H1 (cell line): ENCODE data around the gene RPL23. TPM values are rescaled to one million over a fixed set of nuclear protein-coding genes. Genes with fewer than 3 reads are reported as not detected.

Source experiments
- CTCF ChIA-PET: fragments of 300-600 bp; sonication (Branson Sonifier 250); formaldehyde crosslinking; loops from one replicate; lab custom pipeline; 2021; ENCODE audit not compliant: partially characterized antibody; lab: Charles Lee
- POLR2A ChIA-PET: fragments of 300-600 bp; sonication (Branson Sonifier 250); formaldehyde crosslinking; loops from one replicate; lab custom pipeline; 2021; ENCODE audit warnings: inconsistent platforms; ENCODE audit not compliant: partially characterized antibody; lab: Charles Lee
- DNase-seq, 2 experiments: peaks; one replicate each; pipeline versions ENCODE4 v3.0.0 to v3.0.0-alpha.2; 2010 to 2022; ENCODE audit warnings: low spot score in 2 of 2, low read depth in 1 of 2, mixed read lengths in 1 of 2
- FAIRE-seq: peaks from 2 replicates; lab custom pipeline; 2011; peaks lifted over from hg19 to GRCh38; lab: Jason Lieb, UNC
- H2AFZ ChIP-seq: 2 replicates; pipeline ENCODE4 v1.8.1; 2012; ENCODE audit warnings: low read length, inconsistent platforms
- H2AK5ac ChIP-seq: 2 replicates; pipeline ENCODE4 v1.6.1; 2013; ENCODE audit warnings: low read depth, low read length
- H2BK120ac ChIP-seq: replicated peaks from 2 replicates; pipeline ENCODE3; 2013; ENCODE audit warnings: low read depth, low read length, inconsistent platforms
- H2BK12ac ChIP-seq: 2 replicates; pipeline ENCODE4 v1.6.1; 2013; ENCODE audit warnings: low read depth, low read length
- H2BK15ac ChIP-seq: 2 replicates; pipeline ENCODE4 v1.6.1; 2013; ENCODE audit warnings: low read length
- H2BK20ac ChIP-seq: 2 replicates; pipeline ENCODE4 v1.6.1; 2013; ENCODE audit warnings: low read length
- H2BK5ac ChIP-seq: 2 replicates; pipeline ENCODE4 v1.6.1; 2013; ENCODE audit warnings: low read depth, low read length
- H3K14ac ChIP-seq: 2 replicates; pipeline ENCODE4 v1.6.1; 2013; ENCODE audit warnings: inconsistent platforms; ENCODE audit not compliant: insufficient read length
- H3K18ac ChIP-seq: 2 replicates; pipeline ENCODE4 v1.6.1; 2013; ENCODE audit warnings: low read length; ENCODE audit errors: extremely low read depth
- H3K23ac ChIP-seq: 2 replicates; pipeline ENCODE4 v1.6.1; 2013; ENCODE audit warnings: inconsistent platforms; ENCODE audit not compliant: insufficient read length
- H3K23me2 ChIP-seq: 2 replicates; pipeline ENCODE4 v1.6.1; 2013; ENCODE audit warnings: low read depth, low read length
- H3K27ac ChIP-seq: 2 replicates; pipeline ENCODE4 v1.6.1; 2011; ENCODE audit warnings: low read depth, low read length, inconsistent platforms
- H3K27me3 ChIP-seq, 4 experiments: replicated peaks in 1 of 4; 1 replicate in 1 of 4; 2 replicates in 3 of 4; pipeline versions ENCODE4 v1.6.1 to v1.8.1; 2011 to 2013; ENCODE audit warnings: low read length in 3 of 4, mild to moderate bottlenecking in 3 of 4, inconsistent platforms in 2 of 4, mixed read lengths in 2 of 4, moderate library complexity in 1 of 4; ENCODE audit not compliant: control insufficient read depth in 3 of 4, insufficient read depth in 3 of 4; ENCODE audit errors: extremely low read depth in 1 of 4
- H3K36me3 ChIP-seq, 4 experiments: 2 replicates each; pipeline versions ENCODE4 v1.6.1 to v1.8.1; 2011 to 2013; ENCODE audit warnings: mild to moderate bottlenecking in 4 of 4, low read length in 3 of 4, moderate library complexity in 2 of 4, control low read depth in 1 of 4, inconsistent platforms in 1 of 4; ENCODE audit not compliant: insufficient read depth in 4 of 4, control insufficient read depth in 2 of 4
- H3K4ac ChIP-seq: replicated peaks from 2 replicates; pipeline ENCODE3; 2013; ENCODE audit warnings: low read length, low read depth, mixed read lengths, inconsistent platforms; ENCODE audit not compliant: insufficient read length
- H3K4me1 ChIP-seq, 4 experiments: replicated peaks in 1 of 4; 1 replicate in 1 of 4; 2 replicates in 3 of 4; pipeline versions ENCODE4 v1.6.1 to v1.8.1; 2011 to 2013; ENCODE audit warnings: low read length in 3 of 4, inconsistent platforms in 2 of 4, mixed read lengths in 1 of 4; ENCODE audit not compliant: insufficient read depth in 4 of 4, control insufficient read depth in 3 of 4
- H3K4me2 ChIP-seq, 2 experiments: 2 replicates each; pipeline versions ENCODE4 v1.6.1 to v1.8.1; 2011 to 2013; ENCODE audit warnings: low read depth in 2 of 2, low read length in 2 of 2, control low read depth in 1 of 2, inconsistent platforms in 1 of 2, mild to moderate bottlenecking in 1 of 2; ENCODE audit not compliant: insufficient read depth in 1 of 2
- H3K4me3 ChIP-seq, 4 experiments: fragments of 200-600, 300-600 bp in 1 of 4; sonication (generic), shearing (Covaris generic), sonication (Bioruptor Twin) in 1 of 4; 2 replicates each; pipeline versions ENCODE4 v1.5.1 to v1.8.1; 2011 to 2016; ENCODE audit warnings: low read length in 4 of 4, low read depth in 3 of 4, control low read depth in 2 of 4, inconsistent platforms in 2 of 4, mild to moderate bottlenecking in 2 of 4, mixed read lengths in 1 of 4, moderate library complexity in 1 of 4; ENCODE audit not compliant: insufficient read depth in 2 of 4; ENCODE audit errors: extremely low read depth in 1 of 4
- H3K56ac ChIP-seq: replicated peaks from 2 replicates; pipeline ENCODE3; 2013; ENCODE audit warnings: low read depth, mild to moderate bottlenecking, mixed read lengths, low read length, inconsistent platforms; ENCODE audit not compliant: insufficient read length
- H3K79me1 ChIP-seq: 2 replicates; pipeline ENCODE4 v1.6.1; 2013; ENCODE audit warnings: low read depth, low read length, control low read depth
- H3K79me2 ChIP-seq, 2 experiments: 2 replicates each; pipeline versions ENCODE4 v1.6.1 to v1.8.1; 2012 to 2013; ENCODE audit warnings: low read length in 2 of 2, mild to moderate bottlenecking in 2 of 2, inconsistent platforms in 1 of 2; ENCODE audit not compliant: insufficient read depth in 2 of 2, control insufficient read depth in 1 of 2
- H3K9ac ChIP-seq, 4 experiments: replicated peaks in 1 of 4; 1 replicate in 1 of 4; 2 replicates in 3 of 4; pipeline versions ENCODE4 v1.6.1 to v1.8.1; 2011 to 2013; ENCODE audit warnings: low read depth in 3 of 4, low read length in 3 of 4, control low read depth in 2 of 4, mild to moderate bottlenecking in 2 of 4, moderate library complexity in 2 of 4, inconsistent platforms in 1 of 4; ENCODE audit errors: extremely low read depth in 1 of 4
- H3K9me3 ChIP-seq, 2 experiments: 2 replicates each; pipeline versions ENCODE4 v1.6.1 to v1.8.1; 2012 to 2013; ENCODE audit warnings: mild to moderate bottlenecking in 2 of 2, moderate library complexity in 2 of 2, control low read depth in 1 of 2, inconsistent platforms in 1 of 2, low read depth in 1 of 2, low read length in 1 of 2, mixed read lengths in 1 of 2; ENCODE audit not compliant: insufficient read depth in 2 of 2
- H4K20me1 ChIP-seq, 2 experiments: replicated peaks in 1 of 2; 2 replicates each; pipeline versions ENCODE3 to v1.8.1; 2011 to 2013; ENCODE audit warnings: inconsistent platforms in 2 of 2, low read length in 2 of 2, mild to moderate bottlenecking in 1 of 2; ENCODE audit not compliant: insufficient read depth in 2 of 2, control insufficient read depth in 1 of 2
- H4K5ac ChIP-seq: 2 replicates; pipeline ENCODE4 v1.6.1; 2013; ENCODE audit warnings: low read length, low read depth, mixed read lengths, inconsistent platforms; ENCODE audit not compliant: insufficient read length
- H4K8ac ChIP-seq: 2 replicates; pipeline ENCODE4 v1.8.0; 2013; ENCODE audit warnings: mild to moderate bottlenecking, moderate library complexity, low read length, inconsistent platforms; ENCODE audit not compliant: insufficient read depth; ENCODE audit errors: extremely low read depth
- H4K91ac ChIP-seq: replicated peaks from 2 replicates; pipeline ENCODE3; 2013; ENCODE audit warnings: low read length, mixed read lengths, inconsistent platforms; ENCODE audit not compliant: insufficient read length
- ASH2L ChIP-seq: fragments of 200-600, 300-600 bp; sonication (generic); IDR thresholded peaks from one replicate; pipeline ENCODE4 v1.7.1; 2017; ENCODE audit warnings: low read length
- BCL11A ChIP-seq, 2 experiments: IDR thresholded peaks; one replicate each; pipeline ENCODE4 v1.6.1; 2011; ENCODE audit warnings: low read depth in 2 of 2, low read length in 2 of 2, mild to moderate bottlenecking in 2 of 2
- CBX5 ChIP-seq: fragments of 300-800, 300-1000 bp; sonication (generic); IDR thresholded peaks from 2 replicates; pipeline ENCODE4 v1.7.1; 2016; ENCODE audit warnings: antibody characterized with exemption, low read length, low read depth
- CREB1 ChIP-seq: IDR thresholded peaks from 2 replicates; pipeline ENCODE4 v1.6.1; 2012; ENCODE audit warnings: inconsistent platforms
- FOSL1 ChIP-seq: IDR thresholded peaks from 2 replicates; pipeline ENCODE4 v1.6.1; 2011; ENCODE audit warnings: mild to moderate bottlenecking, low read depth, low read length, moderate library complexity; ENCODE audit not compliant: insufficient read depth
- JUN ChIP-seq: IDR thresholded peaks from 2 replicates; pipeline ENCODE4 v1.6.1; 2011; ENCODE audit warnings: low read depth, mild to moderate bottlenecking, improper control_type of control experiment, low read length
- NANOG ChIP-seq: IDR thresholded peaks from 2 replicates; pipeline ENCODE4 v1.6.1; 2011; ENCODE audit warnings: low read length, low read depth, mild to moderate bottlenecking, inconsistent platforms; ENCODE audit not compliant: insufficient read depth, poor library complexity, severe bottlenecking
- POU5F1 ChIP-seq: IDR thresholded peaks from 2 replicates; pipeline ENCODE4 v1.6.1; 2011; ENCODE audit warnings: low read depth, mild to moderate bottlenecking, low read length, moderate library complexity
- SP2 ChIP-seq: IDR thresholded peaks from 2 replicates; pipeline ENCODE4 v1.6.1; 2012; ENCODE audit warnings: mild to moderate bottlenecking, low read length, inconsistent platforms
- TAF1 ChIP-seq: IDR thresholded peaks from 2 replicates; pipeline ENCODE4 v1.6.1; 2011; ENCODE audit warnings: mild to moderate bottlenecking, low read depth, low read length
- TCF12 ChIP-seq: IDR thresholded peaks from 2 replicates; pipeline ENCODE4 v1.6.1; 2011; ENCODE audit warnings: low read depth, mild to moderate bottlenecking, low read length
- WGBS, 2 experiments: shearing (Covaris generic) in 1 of 2; methylation state at CpG; one replicate each; pipeline versions ENCODE4 v1.1.6 to v1.1.7; 2013 to 2015; ENCODE audit warnings: low lambda C conversion rate in 2 of 2, mixed read lengths in 2 of 2, inconsistent platforms in 1 of 2, low coverage in 1 of 2, missing lambda C conversion rate in 1 of 2; ENCODE audit not compliant: insufficient replicate concordance in 2 of 2, insufficient coverage in 1 of 2, insufficient read length in 1 of 2; ENCODE audit errors: extremely low coverage in 1 of 2, missing lambda C conversion rate in 1 of 2; 5-methylcytosine and 5-hydroxymethylcytosine counted together
- polyA plus RNA-seq, 7 experiments: library from polyadenylated mRNA; depleted of rRNA in 3 of 7; stranded (reverse) in 5 of 7; unstranded in 2 of 7; fragments of >200 nt in 5 of 7; fragments of 200-250 nt in 2 of 7; gene quantifications; 1 replicate in 5 of 7; 2 replicates in 1 of 7; 4 replicates in 1 of 7; pipeline versions ENCODE4 v1.2.1 to v1.2.3, GENCODE V29; 2011 to 2013; ENCODE audit warnings: missing spikeins in 2 of 7, mixed read lengths in 2 of 7
- total RNA-seq: library from RNA; stranded (reverse); fragmentation: NEBNext Ultra II Directional; extraction: Animal tissue kit (Norgen Biotek cat#: 25700); gene quantifications from 2 replicates; pipeline ENCODE4 v1.2.1, GENCODE V29; 2021
- TF ChIP-seq, protein P1 (sequence below): IDR thresholded peaks from 2 replicates; pipeline ENCODE4 v1.6.1; 2012; ENCODE audit warnings: inconsistent platforms

Gene RPL23
- total and polyA plus RNA-seq, 2 of the 8 experiments (the other 6 are each of a cell fraction or from before 2014, with no cell fraction given) = 2,148 to 2,502 TPM

DNA sequence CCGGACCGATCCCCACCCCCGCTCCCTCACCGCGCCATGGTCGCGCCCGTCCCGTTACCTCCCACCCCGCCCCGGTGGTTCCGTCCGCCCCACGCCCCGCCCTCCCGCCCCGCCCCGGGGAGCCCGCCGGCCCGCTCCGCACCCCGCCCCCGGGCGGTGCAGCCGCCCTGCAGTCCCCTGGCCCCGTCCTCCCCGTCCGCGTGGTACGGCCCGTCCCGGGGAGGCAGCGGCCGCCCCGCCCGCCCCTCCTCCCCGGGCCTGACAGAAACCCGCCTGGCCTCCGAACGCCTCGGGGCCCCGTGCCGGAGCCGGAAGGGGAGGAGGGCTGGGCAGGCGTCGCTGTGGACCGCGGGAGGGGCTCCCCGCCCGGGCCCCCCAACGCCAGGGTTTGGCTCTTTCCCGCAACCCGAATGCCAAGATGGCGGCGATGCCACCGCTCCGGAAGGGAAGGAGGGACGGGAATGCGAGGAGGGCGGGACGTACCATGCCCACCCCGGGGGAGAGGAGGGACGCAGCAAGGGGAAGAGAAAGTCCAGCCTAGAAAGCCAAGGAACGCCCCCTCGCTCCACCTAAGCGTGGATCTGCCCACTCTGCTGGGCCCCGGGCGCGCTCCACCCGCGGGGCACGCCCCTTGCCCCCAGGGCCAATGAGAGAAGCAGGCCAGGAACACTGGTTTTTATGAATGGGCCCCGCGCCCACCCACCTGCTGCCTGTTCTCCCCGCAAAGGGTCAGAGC lies 53.9 kb downstream of the RPL23 start, which contains the start of gene PIP4K2B:
TSS of gene PIP4K2B (minus strand) at position 56 of the 736 bp plus-strand sequence. CDS start 132 bp downstream, outside the sequence.
- Histone ChIP-seq H3K23ac (no peak within 1 kb of the TSS), H4K91ac (peak within 1 kb of the TSS; percentile 96), H3K23me2 (peaks cover 4% of the 10 kb centered on the region), H3K4me2 (peak within 1 kb of the TSS; percentile 84 to 86), H3K4ac (peak within 1 kb of the TSS; percentile 73), H4K20me1 (peaks cover 4 to 18% of the 10 kb centered on the region in 2 experiments), H4K5ac (peak within 1 kb of the TSS; percentile 59), H3K79me2 (peaks cover 16 to 41% of the 10 kb centered on the region in 2 experiments), H2BK5ac (peak within 1 kb of the TSS; percentile 91), H3K9ac (peak within 1 kb of the TSS; percentile 76 to 96 (median 93)), H3K36me3 (peaks cover 3 to 25% (median 17%) of the 10 kb centered on the region in 4 experiments; a peak in 5 of 8 replicates), H3K79me1 (peaks cover 27% of the 10 kb centered on the region), H3K4me1 (peaks cover 5 to 8% (median 5%) of the 10 kb centered on the region in 4 experiments; a peak in 4 of 7 replicates), H2BK15ac (peak within 1 kb of the TSS; percentile 95; the same call in 1 of the 2 replicates), H3K56ac (peak within 1 kb of the TSS; percentile 51), H3K4me3 (peak within 1 kb of the TSS; percentile 79 to 90 (median 82)), H4K8ac (peak within 1 kb of the TSS; percentile 98), H3K14ac (no peak within 1 kb of the TSS), H3K18ac (peak within 1 kb of the TSS; percentile 98), H3K27me3 (no peaks in the 10 kb centered on the region), H2BK120ac (no peak within 1 kb of the TSS), H2AK5ac (peak within 1 kb of the TSS; percentile 61; the same call in 1 of the 2 replicates), H2BK20ac (no peak within 1 kb of the TSS; the same call in 1 of the 2 replicates), H2AFZ (no peak within 1 kb of the TSS; the same call in 1 of the 2 replicates), H3K27ac (peak within 1 kb of the TSS; percentile 99), H2BK12ac (peak within 1 kb of the TSS; percentile 60; the same call in 1 of the 2 replicates), H3K9me3 (no peaks in the 10 kb centered on the region)
- POLR2A ChIA-PET = interaction anchor here (0.6 to 3.6 kb wide), 26 partner anchors 8 to 291 kb away, joined by 3 to 16 read pairs (median 3); partner anchors contain the start of genes CWC25, FBXO47, LASP1 and LASP1NB
- DNase-seq (peak; percentile 93 to 96), FAIRE-seq (no peak)
- CTCF ChIA-PET = interaction anchor here (1.0 to 1.1 kb wide), 2 partner anchors 12 to 125 kb away, joined by 4 read pairs; no protein-coding TSS in a partner anchor
- 3% methylated on average over 21 of the region's 76 CpGs; no CpG with 5 or more reads in 1 of the 2 experiments for WGBS, 2 experiments
- TF ChIP-seq SP2 (no peak), CREB1 (peak; percentile 56), NANOG (no peak), FOSL1 (no peak), JUN (no peak), TCF12 (no peak), POU5F1 (no peak), ASH2L (no peak), CBX5 (no peak), BCL11A (IDR thresholded peaks at IDR 0.05; ENCODE audit: low read depth in 2 of 2, low read length in 2 of 2) (no peak), TAF1 (peak; percentile 93)
- TF ChIP-seq, protein P1, sequence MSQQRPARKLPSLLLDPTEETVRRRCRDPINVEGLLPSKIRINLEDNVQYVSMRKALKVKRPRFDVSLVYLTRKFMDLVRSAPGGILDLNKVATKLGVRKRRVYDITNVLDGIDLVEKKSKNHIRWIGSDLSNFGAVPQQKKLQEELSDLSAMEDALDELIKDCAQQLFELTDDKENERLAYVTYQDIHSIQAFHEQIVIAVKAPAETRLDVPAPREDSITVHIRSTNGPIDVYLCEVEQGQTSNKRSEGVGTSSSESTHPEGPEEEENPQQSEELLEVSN = no peak
